AG04450 (cell line): Measurements from ENCODE around the gene TBC1D25. TPM values are rescaled to one million over a fixed set of nuclear protein-coding genes. Genes with fewer than 3 reads are reported as not detected.

Experiments used
- CTCF ChIA-PET: fragments of 300-600, 350-600 bp; formaldehyde crosslinking; extraction: SDS; loops from one replicate; lab custom pipeline; 2022; ENCODE audit warnings: antibody characterized with exemption, inconsistent platforms; lab: Charles Lee
- POLR2A ChIA-PET: fragments of 350-600 bp; formaldehyde crosslinking; extraction: SDS; loops from one replicate; lab custom pipeline; 2021; ENCODE audit warnings: antibody characterized with exemption, inconsistent platforms; lab: Yijun Ruan, JAX
- DNase-seq: peaks from one replicate; pipeline ENCODE4 v3.0.0-alpha.2; 2011; ENCODE audit warnings: low read depth, low spot score
- H3K27ac ChIP-seq: one replicate; pipeline ENCODE4 v1.5.1; 2012; ENCODE audit warnings: low read depth, low read length, control low read depth
- H3K27me3 ChIP-seq: one replicate; pipeline ENCODE4 v1.6.0; 2012; ENCODE audit warnings: low read length; ENCODE audit not compliant: control insufficient read depth, insufficient read depth
- H3K4me3 ChIP-seq: 2 replicates; pipeline ENCODE4 v1.5.1; 2011; ENCODE audit warnings: mild to moderate bottlenecking, low read depth, low read length, control low read depth
- H3K9me3 ChIP-seq: 2 replicates; pipeline ENCODE4 v1.5.1; 2012; ENCODE audit warnings: low read length; ENCODE audit not compliant: control insufficient read depth, insufficient read depth
- CTCF ChIP-seq: IDR thresholded peaks from 2 replicates; pipeline ENCODE4 v1.5.1; 2011; ENCODE audit warnings: low read depth, low read length, control low read depth, inconsistent platforms
- polyA plus RNA-seq: library from polyadenylated mRNA; depleted of rRNA; stranded (reverse); fragments of >200 nt; gene quantifications from 2 replicates; pipeline ENCODE4 v1.2.3, GENCODE V29; 2011

TBC1D25 gene
- polyA plus RNA-seq, 1 experiment, result 7.9 TPM

GRCh38 chrX:48591255-48591791 lies 51.8 kb downstream of the TBC1D25 start:
- no peaks in the 10 kb centered on the region for H3K27me3 ChIP-seq
- no peaks in the 10 kb centered on the region; the same call in 1 of the 2 replicates for H3K9me3 ChIP-seq
- TF ChIP-seq CTCF, result no peak
- H3K4me3 ChIP-seq, result no peak overlapping the region
- ChIA-PET POLR2A (interaction anchor here (0.6 to 1.5 kb wide), 4 partner anchors 12 to 306 kb away, joined by 3 to 4 read pairs (median 3); partner anchors contain the start of genes PQBP1, RBM3 and TIMM17B), CTCF (no interaction called here)
- DNase-seq, result no peak
- no peak overlapping the region for H3K27ac ChIP-seq

GRCh38 chrX:48592971-48593370 lies 53.5 kb downstream of the TBC1D25 start:
- H3K9me3 ChIP-seq, result no peaks in the 10 kb centered on the region; the same call in 1 of the 2 replicates
- ChIA-PET POLR2A (no interaction called here), CTCF (no interaction called here)
- no peak for DNase-seq
- H3K27me3 ChIP-seq, result no peaks in the 10 kb centered on the region
- no peak overlapping the region for H3K27ac ChIP-seq
- TF ChIP-seq CTCF, result no peak
- no peak overlapping the region for H3K4me3 ChIP-seq

GRCh38 chrX:48595929-48596328 lies 56.4 kb downstream of the TBC1D25 start:
- Histone ChIP-seq H3K4me3 (no peak overlapping the region), H3K27ac (no peak overlapping the region), H3K27me3 (no peaks in the 10 kb centered on the region), H3K9me3 (no peaks in the 10 kb centered on the region)
- DNase-seq, result no peak
- TF ChIP-seq CTCF, result no peak
- ChIA-PET POLR2A (interaction anchor here (0.5 kb wide), 1 partner anchor 54 kb away, joined by 7 read pairs; no protein-coding TSS in a partner anchor), CTCF (no interaction called here)

GRCh38 chrX:48597353-48598264 lies 58.1 kb downstream of the TBC1D25 start, which contains the start of gene WDR13:
TSS of gene WDR13 (plus strand) at chrX:48597492. CDS start at chrX:48597997, 505 bp downstream.
- peak; percentile 78 for DNase-seq
- Histone ChIP-seq H3K27ac (peak within 1 kb of the TSS; percentile 98), H3K27me3 (no peaks in the 10 kb centered on the region), H3K9me3 (no peaks in the 10 kb centered on the region), H3K4me3 (peak within 1 kb of the TSS; percentile 85)
- CTCF ChIA-PET, result no interaction called here
- POLR2A ChIA-PET, result interaction anchor here (0.7 to 1.0 kb wide), 2 partner anchors 18 to 23 kb away, joined by 3 to 5 read pairs; partner anchors contain the start of gene RBM3
- TF ChIP-seq CTCF, result no peak
